PC-3 (cell line): ENCODE data around the gene RAB39A. TPM values are rescaled to one million over a fixed set of nuclear protein-coding genes. Genes with fewer than 3 reads are reported as not detected.
"Not testable (repeated sequence)": the region's sequence is repeated elsewhere in the genome, so short reads cannot be mapped to it uniquely, and the experiment has no call there.

ENCODE experiments used
- ATAC-seq: fragments of 200-7000 bp; cut with Tn5 transposase; 2 replicates; pipeline ENCODE4 v1.9.1; 2020; ENCODE audit warnings: mild to moderate bottlenecking, moderate library complexity
- BruUV-seq: library from RNA; stranded (reverse); fragments of 400-500 nt; replicated peaks from 2 replicates; lab custom pipeline; 2021; lab: Mats Ljungman, UMichigan
- CTCF ChIA-PET: fragments of 300-600 bp; sonication (Branson Sonifier 250); formaldehyde crosslinking; loops from one replicate; lab custom pipeline; 2022; ENCODE audit warnings: antibody characterized with exemption; lab: Charles Lee
- POLR2A ChIA-PET: fragments of 300-600 bp; sonication (Branson Sonifier 250); formaldehyde crosslinking; loops from one replicate; lab custom pipeline; 2022; ENCODE audit warnings: antibody characterized with exemption; ENCODE audit not compliant: unreplicated experiment; lab: Charles Lee
- DNase-seq: peaks from one replicate; pipeline ENCODE4 v3.0.0-alpha.2; 2015
- H2AFZ ChIP-seq: fragments of 300-600 bp; sonication (generic); 2 replicates; pipeline ENCODE4 v1.6.0; 2016; ENCODE audit warnings: antibody characterized with exemption, low read length
- H3F3A ChIP-seq: fragments of 300-600 bp; sonication (generic); one replicate; pipeline ENCODE4 v1.6.0; 2017; ENCODE audit warnings: antibody characterized with exemption, low read length, control low read depth, mild to moderate bottlenecking; ENCODE audit not compliant: unreplicated experiment
- H3K27ac ChIP-seq: fragments of 300-600 bp; sonication (generic); 2 replicates; pipeline ENCODE4 v1.5.1; 2016; ENCODE audit warnings: mild to moderate bottlenecking, low read length
- H3K27me3 ChIP-seq: fragments of 300-600 bp; sonication (generic); 2 replicates; pipeline ENCODE4 v1.6.1; 2016; ENCODE audit warnings: low read length, mixed read lengths
- H3K36me3 ChIP-seq: fragments of 300-600 bp; sonication (generic); 2 replicates; pipeline ENCODE4 v1.6.1; 2016; ENCODE audit warnings: low read depth, mixed run types, low read length, mixed read lengths
- H3K4me1 ChIP-seq: fragments of 300-600 bp; sonication (generic); 2 replicates; pipeline ENCODE4 v1.5.1; 2016; ENCODE audit warnings: low read length; ENCODE audit not compliant: insufficient read depth
- H3K4me2 ChIP-seq: fragments of 300-600 bp; sonication (generic); 2 replicates; pipeline ENCODE4 v1.6.0; 2016; ENCODE audit warnings: low read length
- H3K4me3 ChIP-seq: fragments of 300-600 bp; sonication (generic); 2 replicates; pipeline ENCODE4 v1.5.1; 2016; ENCODE audit warnings: mild to moderate bottlenecking, low read length, mixed read lengths
- H3K79me2 ChIP-seq: fragments of 300-600 bp; sonication (generic); 2 replicates; pipeline ENCODE4 v1.6.1; 2017; ENCODE audit warnings: low read length, mixed read lengths
- H3K9ac ChIP-seq: fragments of 300-600 bp; sonication (generic); 2 replicates; pipeline ENCODE4 v1.6.0; 2016; ENCODE audit warnings: mild to moderate bottlenecking, low read length
- H3K9me2 ChIP-seq: fragments of 300-600 bp; sonication (generic); replicated peaks from 2 replicates; pipeline ENCODE4 v1.6.1; 2016; ENCODE audit warnings: mixed run types, low read length, mixed read lengths
- H3K9me3 ChIP-seq: fragments of 300-600 bp; sonication (generic); 2 replicates; pipeline ENCODE4 v1.6.1; 2016; ENCODE audit warnings: low read length, mixed read lengths
- H4K20me1 ChIP-seq: fragments of 300-600 bp; sonication (generic); 2 replicates; pipeline ENCODE4 v1.6.1; 2016; ENCODE audit warnings: low read length, mixed read lengths
- EZH2 ChIP-seq: fragments of 300-600 bp; sonication (generic); IDR thresholded peaks from one replicate; pipeline ENCODE4 v1.6.1; 2017; ENCODE audit warnings: antibody characterized with exemption, mild to moderate bottlenecking, low read length; ENCODE audit not compliant: unreplicated experiment
- EZH2phosphoT487 ChIP-seq: fragments of 300-600 bp; sonication (generic); IDR thresholded peaks from 2 replicates; pipeline ENCODE4 v1.6.1; 2018; ENCODE audit warnings: mild to moderate bottlenecking, antibody characterized with exemption, low read length, borderline replicate concordance
- intact Hi-C: fragments of 100-400 bp; cut with micrococcal nuclease; formaldehyde crosslinking; loops from 2 replicates; pipeline ENCODE4 v1.9.0; 2023
- total RNA-seq: library from RNA; depleted of rRNA; stranded (reverse); fragments of >200 nt; gene quantifications from 2 replicates; pipeline ENCODE4 v1.2.3, GENCODE V29; 2014
- TF ChIP-seq, protein P1 (sequence below): fragments of 300-600 bp; sonication (generic); conservative IDR thresholded peaks from 2 replicates; pipeline ENCODE4 v1.5.1; 2017; ENCODE audit warnings: antibody characterized with exemption, low read depth, mild to moderate bottlenecking, low read length

The RAB39A gene
- total RNA-seq, 1 experiment from 2014 or later: not detected

DNA sequence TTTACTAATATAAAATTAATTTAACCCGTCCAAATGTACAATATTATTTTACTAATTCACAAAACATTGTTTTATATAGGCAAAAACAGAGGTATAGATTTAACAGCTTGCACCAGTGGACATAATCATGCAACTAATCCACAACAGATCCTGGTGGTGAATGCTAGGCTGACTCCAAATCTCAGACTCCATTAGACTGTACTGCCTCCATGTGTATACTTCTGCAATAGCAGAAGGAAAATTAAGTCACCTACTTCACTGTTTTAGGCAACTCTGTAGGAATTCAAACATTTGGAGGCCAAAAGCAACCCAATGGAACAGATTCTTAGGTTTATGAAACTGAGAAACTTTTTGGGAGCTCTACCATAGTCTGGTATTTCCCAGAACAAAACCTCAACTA lies 30.0 kb upstream of the RAB39A start:
- intact Hi-C loops: loop anchor here (1.0 to 10.0 kb wide), 5 partner anchors 40 to 321 kb away; partner anchors contain the start of gene SLC35F2
- DNase-seq (peak; percentile 81), ATAC-seq (peak; percentile 99)
- Histone ChIP-seq H4K20me1 (no peaks in the 10 kb centered on the region), H2AFZ (no peak overlapping the region), H3K27ac (no peak overlapping the region), H3K36me3 (no peaks in the 10 kb centered on the region), H3K4me2 (no peak overlapping the region), H3F3A (no peaks in the 10 kb centered on the region), H3K4me1 (no peaks in the 10 kb centered on the region), H3K27me3 (peaks cover 22% of the 10 kb centered on the region), H3K9me3 (no peaks in the 10 kb centered on the region), H3K9me2 (no peaks in the 10 kb centered on the region), H3K4me3 (no peak overlapping the region), H3K9ac (no peak overlapping the region), H3K79me2 (no peaks in the 10 kb centered on the region)
- POLR2A ChIA-PET: no interaction called here
- TF ChIP-seq, protein P1, sequence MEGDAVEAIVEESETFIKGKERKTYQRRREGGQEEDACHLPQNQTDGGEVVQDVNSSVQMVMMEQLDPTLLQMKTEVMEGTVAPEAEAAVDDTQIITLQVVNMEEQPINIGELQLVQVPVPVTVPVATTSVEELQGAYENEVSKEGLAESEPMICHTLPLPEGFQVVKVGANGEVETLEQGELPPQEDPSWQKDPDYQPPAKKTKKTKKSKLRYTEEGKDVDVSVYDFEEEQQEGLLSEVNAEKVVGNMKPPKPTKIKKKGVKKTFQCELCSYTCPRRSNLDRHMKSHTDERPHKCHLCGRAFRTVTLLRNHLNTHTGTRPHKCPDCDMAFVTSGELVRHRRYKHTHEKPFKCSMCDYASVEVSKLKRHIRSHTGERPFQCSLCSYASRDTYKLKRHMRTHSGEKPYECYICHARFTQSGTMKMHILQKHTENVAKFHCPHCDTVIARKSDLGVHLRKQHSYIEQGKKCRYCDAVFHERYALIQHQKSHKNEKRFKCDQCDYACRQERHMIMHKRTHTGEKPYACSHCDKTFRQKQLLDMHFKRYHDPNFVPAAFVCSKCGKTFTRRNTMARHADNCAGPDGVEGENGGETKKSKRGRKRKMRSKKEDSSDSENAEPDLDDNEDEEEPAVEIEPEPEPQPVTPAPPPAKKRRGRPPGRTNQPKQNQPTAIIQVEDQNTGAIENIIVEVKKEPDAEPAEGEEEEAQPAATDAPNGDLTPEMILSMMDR: peak; percentile 94
- TF ChIP-seq EZH2: no peak
- CTCF ChIA-PET: interaction anchor here (0.5 to 1.1 kb wide), 2 partner anchors 39 to 157 kb away, joined by 5 to 8 read pairs; no protein-coding TSS in a partner anchor
- BruUV-seq: no TSS peak

DNA sequence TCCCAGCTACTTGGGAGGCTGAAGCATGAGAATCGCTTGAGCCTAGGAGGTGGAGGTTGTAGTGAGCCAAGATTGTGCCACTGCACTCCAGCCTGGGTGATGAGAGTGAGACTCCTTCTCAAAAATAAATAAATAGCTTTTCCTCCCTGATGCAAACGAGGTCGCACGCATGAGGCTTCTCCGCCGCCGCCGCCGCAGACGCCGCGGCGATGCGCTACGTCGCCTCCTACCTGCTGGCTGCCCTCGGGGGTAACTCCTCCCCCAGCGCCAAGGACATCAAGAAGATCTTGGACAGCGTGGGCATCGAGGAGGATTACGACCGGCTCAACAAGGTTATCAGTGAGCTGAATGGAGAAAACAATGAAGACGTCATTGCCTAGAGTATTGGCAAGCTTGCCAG lies 20.0 kb upstream of the RAB39A start:
- intact Hi-C loops: no loop called here
- no peaks in the 10 kb centered on the region for H3K9me2 ChIP-seq
- no peak overlapping the region for H2AFZ ChIP-seq
- no peak overlapping the region for H3K4me3 ChIP-seq
- POLR2A ChIA-PET: no interaction called here
- H3K36me3 ChIP-seq: no peaks in the 10 kb centered on the region
- DNase-seq: no peak
- TF ChIP-seq, protein P1: no peak
- TF ChIP-seq EZH2 (no peak), EZH2phosphoT487 (no peak)
- ATAC-seq: no peak
- BruUV-seq: no TSS peak
- CTCF ChIA-PET: no interaction called here
- H3K4me1 ChIP-seq: no peaks in the 10 kb centered on the region
- no peaks in the 10 kb centered on the region for H3K9me3 ChIP-seq
- H3K4me2 ChIP-seq: no peak overlapping the region
- H3K27me3 ChIP-seq: peaks cover 12% of the 10 kb centered on the region; the same call in 1 of the 2 replicates
- H3K27ac ChIP-seq: no peak overlapping the region
- H3F3A ChIP-seq: no peaks in the 10 kb centered on the region
- no peak overlapping the region for H3K9ac ChIP-seq
- no peaks in the 10 kb centered on the region for H3K79me2 ChIP-seq
- no peaks in the 10 kb centered on the region for H4K20me1 ChIP-seq

DNA sequence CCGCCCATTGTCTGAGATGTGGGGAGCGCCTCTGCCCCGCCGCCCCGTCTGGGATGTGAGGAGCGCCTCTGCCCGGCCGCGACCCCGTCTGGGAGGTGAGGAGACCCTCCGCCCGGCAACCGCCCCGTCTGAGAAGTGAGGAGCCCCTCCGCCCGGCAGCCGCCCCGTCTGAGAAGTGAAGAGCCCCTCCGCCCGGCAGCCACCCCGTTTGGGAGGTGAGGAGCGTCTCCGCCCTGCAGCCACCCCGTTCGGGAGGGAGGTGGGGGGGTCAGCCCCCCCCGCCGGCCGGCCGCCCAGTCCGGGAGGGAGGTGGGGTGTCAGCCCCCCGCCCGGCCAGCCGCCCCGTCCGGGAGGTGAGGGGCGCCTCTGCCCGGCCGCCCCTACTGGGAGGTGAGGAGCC lies 15.8 kb upstream of the RAB39A start:
- H3K9ac ChIP-seq, H3K9me2 ChIP-seq, DNase-seq, CTCF ChIA-PET, H3K9me3 ChIP-seq, H3K4me2 ChIP-seq, H3K4me3 ChIP-seq, H3F3A ChIP-seq, H2AFZ ChIP-seq, POLR2A ChIA-PET, H3K36me3 ChIP-seq, H3K27me3 ChIP-seq, H3K4me1 ChIP-seq, H3K79me2 ChIP-seq, intact Hi-C loops, H3K27ac ChIP-seq, H4K20me1 ChIP-seq, BruUV-seq, ATAC-seq: not testable (repeated sequence)
